ENCODE results near the gene SPNS2. TPM values are rescaled to one million over a fixed set of nuclear protein-coding genes. Genes with fewer than 3 reads are reported as not detected.

Gene SPNS2
- total RNA-seq, 1 experiment from 2014 or later, result 2.6 TPM

DNA sequence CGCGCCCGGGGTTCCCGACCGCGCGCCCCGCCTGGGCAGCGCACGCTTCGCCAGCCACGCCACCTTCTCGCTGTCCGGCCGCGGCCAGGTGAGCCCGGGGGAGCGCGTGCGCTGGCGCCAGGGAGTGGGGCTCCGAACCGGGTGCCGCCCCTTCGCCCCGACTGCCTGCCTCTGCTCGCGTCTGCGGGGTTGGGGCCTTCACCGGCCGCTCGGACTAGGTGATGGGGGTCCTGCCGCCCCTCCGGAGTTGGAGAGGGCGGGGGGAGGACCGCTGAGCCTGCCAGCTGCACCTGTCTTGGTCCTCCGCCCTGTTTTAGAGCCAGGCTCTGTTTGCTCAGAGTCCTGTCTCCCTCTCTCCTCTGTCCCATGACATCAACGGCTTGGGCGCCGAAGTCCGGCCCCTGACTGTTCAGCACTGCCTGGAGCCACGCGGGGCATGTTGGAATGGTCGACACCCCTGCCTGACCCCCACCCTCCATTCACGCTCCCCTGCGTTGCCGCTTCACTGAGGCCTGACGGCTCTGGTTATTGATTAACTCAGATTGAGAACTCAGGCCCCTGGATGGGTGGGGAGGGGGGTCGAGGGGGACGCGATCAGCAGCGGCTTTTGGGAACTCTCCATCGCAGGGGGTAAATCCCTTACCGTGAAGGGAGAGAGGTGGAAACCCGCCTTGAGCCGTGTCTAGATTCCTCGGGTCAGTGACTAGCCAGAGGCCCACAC lies 86.4 kb downstream of the SPNS2 start:
- H3K9ac ChIP-seq (ENCODE audit: low read length), result no peak overlapping the region
- H3F3A ChIP-seq (ENCODE audit: low read length, unreplicated experiment), result no peaks in the 10 kb centered on the region
- H3K4me2 ChIP-seq (ENCODE audit: low read length), result no peak overlapping the region
- H3K4me3 ChIP-seq (ENCODE audit: low read length), result no peak overlapping the region
- no peaks in the 10 kb centered on the region for H3K4me1 ChIP-seq (ENCODE audit: insufficient read depth, low read length)
- no peaks in the 10 kb centered on the region for H3K9me2 ChIP-seq (replicated peaks; ENCODE audit: low read length)
- ATAC-seq (no peak), DNase-seq (no peak)
- H3K36me3 ChIP-seq (ENCODE audit: low read depth, low read length), result no peaks in the 10 kb centered on the region
- no peaks in the 10 kb centered on the region for H4K20me1 ChIP-seq (ENCODE audit: low read length)
- intact Hi-C loops (cut with micrococcal nuclease), result no loop called here
- BruUV-seq (replicated peaks), result no TSS peak
- peaks cover 36% of the 10 kb centered on the region for H3K27me3 ChIP-seq (ENCODE audit: low read length)
- no peaks in the 10 kb centered on the region for H3K9me3 ChIP-seq (ENCODE audit: low read length)
- H3K79me2 ChIP-seq (ENCODE audit: low read length), result no peaks in the 10 kb centered on the region
- CTCF ChIA-PET, result no interaction called here
- no peak overlapping the region for H2AFZ ChIP-seq (ENCODE audit: low read length)
- no peak overlapping the region for H3K27ac ChIP-seq (ENCODE audit: low read length)
- TF ChIP-seq, protein P1, sequence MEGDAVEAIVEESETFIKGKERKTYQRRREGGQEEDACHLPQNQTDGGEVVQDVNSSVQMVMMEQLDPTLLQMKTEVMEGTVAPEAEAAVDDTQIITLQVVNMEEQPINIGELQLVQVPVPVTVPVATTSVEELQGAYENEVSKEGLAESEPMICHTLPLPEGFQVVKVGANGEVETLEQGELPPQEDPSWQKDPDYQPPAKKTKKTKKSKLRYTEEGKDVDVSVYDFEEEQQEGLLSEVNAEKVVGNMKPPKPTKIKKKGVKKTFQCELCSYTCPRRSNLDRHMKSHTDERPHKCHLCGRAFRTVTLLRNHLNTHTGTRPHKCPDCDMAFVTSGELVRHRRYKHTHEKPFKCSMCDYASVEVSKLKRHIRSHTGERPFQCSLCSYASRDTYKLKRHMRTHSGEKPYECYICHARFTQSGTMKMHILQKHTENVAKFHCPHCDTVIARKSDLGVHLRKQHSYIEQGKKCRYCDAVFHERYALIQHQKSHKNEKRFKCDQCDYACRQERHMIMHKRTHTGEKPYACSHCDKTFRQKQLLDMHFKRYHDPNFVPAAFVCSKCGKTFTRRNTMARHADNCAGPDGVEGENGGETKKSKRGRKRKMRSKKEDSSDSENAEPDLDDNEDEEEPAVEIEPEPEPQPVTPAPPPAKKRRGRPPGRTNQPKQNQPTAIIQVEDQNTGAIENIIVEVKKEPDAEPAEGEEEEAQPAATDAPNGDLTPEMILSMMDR (conservative IDR thresholded peaks at IDR 0.05; ENCODE audit: low read depth, low read length), result no peak
- TF ChIP-seq EZH2phosphoT487 (IDR thresholded peaks at IDR 0.05; ENCODE audit: borderline replicate concordance, low read length) (no peak), EZH2 (IDR thresholded peaks at IDR 0.05; ENCODE audit: low read length, unreplicated experiment) (no peak)
- POLR2A ChIA-PET (ENCODE audit: unreplicated experiment), result no interaction called here

DNA sequence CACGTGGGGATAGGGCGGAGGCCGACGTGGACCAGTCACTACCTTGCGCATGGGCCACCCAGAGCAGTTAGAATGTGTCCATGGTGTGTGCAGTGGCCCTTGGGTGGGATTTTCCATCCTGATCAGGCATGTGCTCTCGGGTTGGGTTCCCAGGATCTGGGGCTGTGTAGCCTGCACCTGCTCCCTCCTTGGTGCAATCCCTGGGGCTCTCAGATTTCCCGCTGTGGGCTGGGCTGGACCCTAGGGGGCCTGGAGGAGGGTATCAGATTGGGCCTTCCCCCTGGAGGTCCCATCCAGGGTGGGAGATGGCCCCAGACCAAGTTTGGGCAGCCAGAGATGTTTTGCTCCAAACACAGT lies 86.9 kb downstream of the SPNS2 start:
- Histone ChIP-seq H3K9me2 (replicated peaks; ENCODE audit: low read length) (no peaks in the 10 kb centered on the region), H3K27ac (ENCODE audit: low read length) (no peak overlapping the region), H3K36me3 (ENCODE audit: low read depth, low read length) (no peaks in the 10 kb centered on the region), H3K4me2 (ENCODE audit: low read length) (no peak overlapping the region), H3K4me3 (ENCODE audit: low read length) (no peak overlapping the region), H3K9ac (ENCODE audit: low read length) (no peak overlapping the region), H3F3A (ENCODE audit: low read length, unreplicated experiment) (no peaks in the 10 kb centered on the region), H2AFZ (ENCODE audit: low read length) (no peak overlapping the region), H3K4me1 (ENCODE audit: insufficient read depth, low read length) (no peaks in the 10 kb centered on the region), H3K27me3 (ENCODE audit: low read length) (peaks cover 36% of the 10 kb centered on the region), H4K20me1 (ENCODE audit: low read length) (no peaks in the 10 kb centered on the region), H3K9me3 (ENCODE audit: low read length) (no peaks in the 10 kb centered on the region), H3K79me2 (ENCODE audit: low read length) (no peaks in the 10 kb centered on the region)
- BruUV-seq (replicated peaks), result no TSS peak
- no peak for DNase-seq
- TF ChIP-seq, protein P1 (conservative IDR thresholded peaks at IDR 0.05; ENCODE audit: low read depth, low read length), result no peak
- TF ChIP-seq EZH2phosphoT487 (IDR thresholded peaks at IDR 0.05; ENCODE audit: borderline replicate concordance, low read length) (no peak), EZH2 (IDR thresholded peaks at IDR 0.05; ENCODE audit: low read length, unreplicated experiment) (no peak)
- ATAC-seq, result no peak
- CTCF ChIA-PET, result no interaction called here
- intact Hi-C loops (cut with micrococcal nuclease), result no loop called here
- POLR2A ChIA-PET (ENCODE audit: unreplicated experiment), result no interaction called here

DNA sequence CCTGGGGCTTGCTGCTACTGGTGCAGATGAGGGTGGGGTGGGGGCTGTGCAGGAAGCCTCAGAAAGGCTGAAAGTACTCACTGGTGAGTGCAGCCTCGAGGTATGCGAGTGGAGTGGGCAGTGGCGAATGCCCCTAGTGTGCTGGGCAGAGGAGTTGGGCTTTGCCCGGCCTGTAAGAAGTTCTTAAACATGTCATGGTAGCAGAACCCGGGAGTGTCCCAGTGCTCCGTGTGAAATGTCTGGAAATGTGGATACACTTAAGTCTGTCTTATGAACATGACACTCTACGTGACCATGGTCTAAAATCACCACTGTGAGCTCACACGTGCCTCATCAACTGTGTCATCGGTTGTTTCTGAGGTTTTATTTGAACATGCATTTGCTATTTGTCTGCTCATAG lies 87.4 kb downstream of the SPNS2 start:
- H3K9ac ChIP-seq (ENCODE audit: low read length), result no peak overlapping the region
- H2AFZ ChIP-seq (ENCODE audit: low read length), result no peak overlapping the region
- intact Hi-C loops (cut with micrococcal nuclease), result no loop called here
- H3K27ac ChIP-seq (ENCODE audit: low read length), result no peak overlapping the region
- no peaks in the 10 kb centered on the region for H3F3A ChIP-seq (ENCODE audit: low read length, unreplicated experiment)
- H3K9me3 ChIP-seq (ENCODE audit: low read length), result no peaks in the 10 kb centered on the region
- H3K27me3 ChIP-seq (ENCODE audit: low read length), result peaks cover 36% of the 10 kb centered on the region
- no peak overlapping the region for H3K4me3 ChIP-seq (ENCODE audit: low read length)
- ChIA-PET POLR2A (ENCODE audit: unreplicated experiment) (no interaction called here), CTCF (no interaction called here)
- no TSS peak for BruUV-seq (replicated peaks)
- no peak overlapping the region for H3K4me2 ChIP-seq (ENCODE audit: low read length)
- TF ChIP-seq EZH2 (IDR thresholded peaks at IDR 0.05; ENCODE audit: low read length, unreplicated experiment) (no peak), EZH2phosphoT487 (IDR thresholded peaks at IDR 0.05; ENCODE audit: borderline replicate concordance, low read length) (no peak)
- H3K79me2 ChIP-seq (ENCODE audit: low read length), result no peaks in the 10 kb centered on the region
- DNase-seq, result no peak
- no peaks in the 10 kb centered on the region for H3K9me2 ChIP-seq (replicated peaks; ENCODE audit: low read length)
- no peaks in the 10 kb centered on the region for H3K36me3 ChIP-seq (ENCODE audit: low read depth, low read length)
- H4K20me1 ChIP-seq (ENCODE audit: low read length), result no peaks in the 10 kb centered on the region
- ATAC-seq, result no peak
- H3K4me1 ChIP-seq (ENCODE audit: insufficient read depth, low read length), result no peaks in the 10 kb centered on the region
